ENCODE results near the gene ZNF444.
"Not testable (repeated sequence)": the region's sequence is repeated elsewhere in the genome, so short reads cannot be mapped to it uniquely, and the experiment has no call there.

ZNF444 gene

GRCh38 chr19:56189785-56190184, 48.7 kb downstream of the ZNF444 start:
- DNase-seq: no peak

- no peak for DNase-seq
Measured at GRCh38 chr19:56191115-56191514, 50.0 kb downstream of the ZNF444 start.

- no peak for DNase-seq
Measured at GRCh38 chr19:56191711-56192110, 50.6 kb downstream of the ZNF444 start.

GRCh38 chr19:56193981-56194640, 53.0 kb downstream of the ZNF444 start:
- no peak for DNase-seq

- DNase-seq: not testable (repeated sequence)
Measured at GRCh38 chr19:56197646-56198045, 56.6 kb downstream of the ZNF444 start, which contains the start of gene ZSCAN5B. Gene ZSCAN5B, minus strand, starts transcription at chr19:56197783. Its CDS starts 4,731 bp downstream, at chr19:56193052.

- no peak for DNase-seq
Measured at GRCh38 chr19:56199687-56200086, 58.6 kb downstream of the ZNF444 start.

GRCh38 chr19:56201973-56202372, 60.9 kb downstream of the ZNF444 start, which contains the start of gene ZSCAN5C:
Gene ZSCAN5C, plus strand, starts transcription at chr19:56202273. Its CDS starts 3,641 bp downstream, at chr19:56205914.
- no peak for DNase-seq

GRCh38 chr19:56207581-56207980, 66.5 kb downstream of the ZNF444 start:
- DNase-seq: not testable (repeated sequence)

GRCh38 chr19:56209091-56209490, 68.0 kb downstream of the ZNF444 start:
- no peak for DNase-seq

- DNase-seq: not testable (repeated sequence)
Measured at GRCh38 chr19:56210036-56210435, 68.9 kb downstream of the ZNF444 start.
